Adrenal gland (tissue), 5 donors: ENCODE data around the gene HOTAIR.

Experiments used
- POLR2A ChIP-seq, 2 donors: fragments of 450-650 bp; IDR thresholded peaks; one replicate each; pipeline ENCODE4 v1.6.1; 2017; ENCODE audit warnings: antibody characterized with exemption in 2 of 2, mild to moderate bottlenecking in 2 of 2, moderate library complexity in 1 of 2
- TF ChIP-seq, protein P1 (sequence below), 6 experiments: fragments of 450-650 bp in 4 of 6; fragments of 200-600 bp in 2 of 6; sonication (generic) in 1 of 6; IDR thresholded peaks; 1 replicate in 5 of 6; 2 replicates in 1 of 6; pipeline versions ENCODE4 v1.5.1 to v1.8.0; 2016 to 2021; ENCODE audit warnings: antibody characterized with exemption in 6 of 6, mild to moderate bottlenecking in 2 of 6, moderate library complexity in 1 of 6
- donor health status: DM: no; HTN: no; CAD: no.

DNA sequence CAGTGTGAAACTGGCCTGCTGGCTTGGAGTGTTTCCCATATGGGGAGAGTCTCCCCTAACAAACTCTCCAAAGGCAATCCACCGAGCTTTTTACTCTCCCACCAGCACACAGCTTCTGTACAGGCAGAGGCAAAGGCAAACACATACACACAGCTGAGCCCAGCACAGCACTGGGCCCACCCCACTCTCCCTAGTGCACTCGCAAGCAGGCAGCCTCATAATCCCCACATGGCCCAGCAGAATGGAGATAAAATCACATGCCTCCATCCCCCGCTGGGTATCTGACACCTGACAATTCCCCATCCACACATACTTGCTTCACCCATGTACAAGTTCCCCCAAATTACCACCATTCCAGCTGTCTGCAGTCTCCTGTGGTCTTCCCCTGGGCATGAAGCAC is 16.6 kb downstream of the HOTAIR start:
- TF ChIP-seq, protein P1, sequence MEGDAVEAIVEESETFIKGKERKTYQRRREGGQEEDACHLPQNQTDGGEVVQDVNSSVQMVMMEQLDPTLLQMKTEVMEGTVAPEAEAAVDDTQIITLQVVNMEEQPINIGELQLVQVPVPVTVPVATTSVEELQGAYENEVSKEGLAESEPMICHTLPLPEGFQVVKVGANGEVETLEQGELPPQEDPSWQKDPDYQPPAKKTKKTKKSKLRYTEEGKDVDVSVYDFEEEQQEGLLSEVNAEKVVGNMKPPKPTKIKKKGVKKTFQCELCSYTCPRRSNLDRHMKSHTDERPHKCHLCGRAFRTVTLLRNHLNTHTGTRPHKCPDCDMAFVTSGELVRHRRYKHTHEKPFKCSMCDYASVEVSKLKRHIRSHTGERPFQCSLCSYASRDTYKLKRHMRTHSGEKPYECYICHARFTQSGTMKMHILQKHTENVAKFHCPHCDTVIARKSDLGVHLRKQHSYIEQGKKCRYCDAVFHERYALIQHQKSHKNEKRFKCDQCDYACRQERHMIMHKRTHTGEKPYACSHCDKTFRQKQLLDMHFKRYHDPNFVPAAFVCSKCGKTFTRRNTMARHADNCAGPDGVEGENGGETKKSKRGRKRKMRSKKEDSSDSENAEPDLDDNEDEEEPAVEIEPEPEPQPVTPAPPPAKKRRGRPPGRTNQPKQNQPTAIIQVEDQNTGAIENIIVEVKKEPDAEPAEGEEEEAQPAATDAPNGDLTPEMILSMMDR (IDR thresholded peaks at IDR 0.05): no peak
- no peak for TF ChIP-seq POLR2A (IDR thresholded peaks at IDR 0.05)
